ENCODE results near the gene MACROD1.

Gene MACROD1, protein sequence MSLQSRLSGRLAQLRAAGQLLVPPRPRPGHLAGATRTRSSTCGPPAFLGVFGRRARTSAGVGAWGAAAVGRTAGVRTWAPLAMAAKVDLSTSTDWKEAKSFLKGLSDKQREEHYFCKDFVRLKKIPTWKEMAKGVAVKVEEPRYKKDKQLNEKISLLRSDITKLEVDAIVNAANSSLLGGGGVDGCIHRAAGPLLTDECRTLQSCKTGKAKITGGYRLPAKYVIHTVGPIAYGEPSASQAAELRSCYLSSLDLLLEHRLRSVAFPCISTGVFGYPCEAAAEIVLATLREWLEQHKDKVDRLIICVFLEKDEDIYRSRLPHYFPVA

DNA sequence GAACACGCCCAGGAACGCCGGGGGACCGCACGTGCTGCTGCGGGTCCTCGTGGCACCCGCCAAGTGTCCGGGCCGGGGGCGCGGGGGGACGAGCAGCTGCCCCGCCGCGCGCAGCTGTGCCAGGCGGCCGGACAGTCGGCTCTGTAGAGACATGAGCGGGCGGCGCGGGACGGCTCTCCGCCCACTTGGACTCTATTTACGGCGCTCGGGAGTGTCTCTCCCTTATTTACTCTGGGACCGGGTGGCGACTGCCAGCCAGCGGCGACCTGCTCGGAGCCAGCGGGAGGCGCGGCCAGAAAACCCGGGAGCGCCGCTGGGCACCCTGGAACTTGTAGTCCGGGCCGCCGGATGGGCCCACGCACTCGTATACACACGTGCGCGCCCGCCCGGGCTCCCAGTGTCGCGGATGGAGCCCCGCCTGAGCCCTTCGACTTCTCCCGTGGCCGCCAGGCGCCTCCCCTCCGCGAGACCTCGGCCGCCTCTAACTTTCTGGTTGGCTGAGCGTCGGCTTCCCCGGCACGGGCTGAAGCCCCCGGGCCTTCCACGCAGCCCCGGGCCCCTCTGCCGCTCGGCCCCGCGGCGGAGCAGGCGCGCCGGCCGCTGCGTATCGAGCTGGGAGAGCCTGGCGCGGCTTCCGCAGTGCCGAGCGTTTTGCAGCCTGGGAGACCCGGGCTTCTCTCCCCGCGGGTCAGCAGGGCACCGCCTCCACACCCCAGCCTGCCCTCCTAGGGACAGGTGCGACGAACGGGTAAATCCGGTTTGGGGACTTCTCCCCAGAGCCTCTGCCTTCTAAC lies at the start of gene MACROD1:
Gene MACROD1, minus strand, starts transcription at position 272 of the 794 bp plus-strand sequence. Its CDS starts 119 bp downstream, at position 153.
- DNase-seq, result peak; percentile 65

DNA sequence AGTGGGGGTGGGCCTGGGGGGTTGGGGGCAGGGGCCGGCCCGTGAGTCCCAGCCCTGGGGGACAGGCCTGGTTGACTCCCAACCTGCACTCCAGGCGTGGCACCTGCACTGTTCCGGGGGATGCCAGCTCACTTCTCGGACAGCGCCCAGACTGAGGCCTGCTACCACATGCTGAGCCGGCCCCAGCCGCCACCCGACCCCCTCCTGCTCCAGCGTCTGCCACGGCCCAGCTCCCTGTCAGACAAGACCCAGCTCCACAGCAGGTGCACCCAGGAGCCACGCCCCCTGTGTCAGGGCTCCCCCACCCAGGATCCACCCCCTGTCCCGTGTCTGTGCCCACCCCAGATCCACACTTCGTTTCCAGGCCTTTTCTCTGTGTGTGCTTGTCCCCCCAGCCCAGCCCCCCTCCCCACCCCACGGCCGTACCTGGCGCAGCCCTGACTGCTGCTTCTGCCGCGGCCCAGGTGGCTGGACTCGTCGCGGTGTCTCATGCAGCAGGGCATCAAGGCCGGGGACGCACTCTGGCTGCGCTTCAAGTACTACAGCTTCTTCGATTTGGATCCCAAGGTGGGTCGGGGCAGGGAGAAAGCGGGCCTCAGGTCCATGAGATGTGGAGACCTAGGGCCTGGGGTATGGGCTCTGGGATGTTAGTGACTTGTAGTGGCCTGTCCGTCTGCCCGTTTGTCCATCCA lies 45.4 kb upstream of the MACROD1 start:
- no peak for DNase-seq

DNA sequence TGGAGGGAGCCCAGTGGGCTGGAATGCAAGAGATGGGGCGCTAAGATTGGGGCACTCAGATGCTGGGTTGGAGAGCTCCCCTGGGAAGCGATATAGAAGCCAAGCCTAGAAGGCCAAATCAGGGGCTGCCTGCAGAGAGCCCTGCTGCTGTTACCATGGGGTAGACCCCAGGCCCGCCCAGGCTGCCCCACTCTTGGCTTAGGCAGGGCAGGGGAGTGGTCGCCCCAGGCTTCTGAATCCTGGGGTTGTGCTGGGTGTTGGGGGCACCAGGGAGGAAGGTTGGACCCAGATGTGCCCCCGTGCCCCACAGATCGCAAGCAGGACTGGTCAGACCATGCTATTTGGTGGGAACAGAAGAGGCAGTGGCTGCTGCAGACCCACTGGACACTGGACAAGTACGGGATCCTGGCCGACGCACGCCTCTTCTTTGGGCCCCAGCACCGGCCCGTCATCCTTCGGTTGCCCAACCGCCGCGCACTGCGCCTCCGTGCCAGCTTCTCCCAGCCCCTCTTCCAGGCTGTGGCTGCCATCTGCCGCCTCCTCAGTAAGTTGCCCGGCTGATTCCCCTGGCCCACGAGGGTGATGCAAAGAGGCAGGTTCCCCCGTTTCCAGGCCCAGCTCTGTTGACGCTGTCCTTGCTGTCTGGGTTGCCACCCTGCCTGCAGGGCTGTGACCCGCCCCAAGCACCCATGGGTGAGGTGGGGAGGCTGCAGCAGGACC lies 44.5 kb upstream of the MACROD1 start:
- DNase-seq, result no peak

DNA sequence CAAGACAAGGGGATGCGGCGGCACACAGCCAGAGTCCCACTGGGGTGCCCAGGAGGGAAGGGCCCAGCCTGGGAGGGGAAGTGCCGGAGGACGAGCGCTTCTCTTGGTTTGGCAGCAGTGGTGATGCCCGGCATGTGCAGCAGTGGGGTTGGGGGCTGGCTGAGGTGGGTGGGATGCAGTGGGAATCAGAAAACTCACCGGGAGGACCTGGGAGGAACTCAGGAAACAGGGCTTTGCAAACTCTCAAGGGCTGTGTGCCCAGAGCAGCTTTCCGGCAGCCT lies 43.6 kb upstream of the MACROD1 start:
- DNase-seq, result no peak

DNA sequence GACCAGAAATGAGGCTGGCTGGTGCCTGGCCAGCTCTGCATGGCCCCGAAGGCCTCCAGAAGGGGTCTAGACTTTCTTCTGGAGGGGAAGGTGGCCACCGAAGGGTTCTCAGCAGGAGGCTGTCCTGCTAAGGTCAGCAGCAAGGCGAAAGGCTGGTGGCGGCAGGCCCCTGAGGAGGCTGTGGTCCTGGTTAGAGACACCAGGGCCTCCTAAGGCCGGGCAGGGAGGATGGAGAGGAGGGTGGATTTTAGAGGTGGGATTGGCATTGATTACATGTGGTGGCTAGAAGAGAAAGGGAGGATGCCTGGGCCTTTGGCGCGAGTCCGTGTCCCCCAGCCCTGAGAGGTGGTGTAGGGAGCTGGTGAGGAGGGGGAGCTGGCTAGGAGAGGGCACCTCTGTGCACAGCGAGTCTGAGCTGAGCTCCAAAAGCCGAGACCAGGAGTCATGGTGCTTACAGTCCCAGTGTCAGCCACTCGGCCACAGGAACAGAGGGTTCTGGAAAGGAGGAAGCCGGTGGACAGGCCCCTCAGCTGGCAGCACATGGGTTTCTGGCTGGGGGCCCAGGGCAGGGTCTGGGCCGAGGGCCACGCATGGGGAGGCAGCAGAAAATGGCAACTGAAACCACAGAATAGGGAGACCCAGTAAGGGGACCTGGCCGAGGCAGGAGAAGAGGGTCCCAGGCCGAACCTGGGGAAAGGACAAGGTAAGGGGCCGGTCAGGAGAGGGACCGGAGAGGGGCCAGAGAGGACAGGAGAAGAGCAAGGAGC lies 43.1 kb upstream of the MACROD1 start:
- no peak for DNase-seq

DNA sequence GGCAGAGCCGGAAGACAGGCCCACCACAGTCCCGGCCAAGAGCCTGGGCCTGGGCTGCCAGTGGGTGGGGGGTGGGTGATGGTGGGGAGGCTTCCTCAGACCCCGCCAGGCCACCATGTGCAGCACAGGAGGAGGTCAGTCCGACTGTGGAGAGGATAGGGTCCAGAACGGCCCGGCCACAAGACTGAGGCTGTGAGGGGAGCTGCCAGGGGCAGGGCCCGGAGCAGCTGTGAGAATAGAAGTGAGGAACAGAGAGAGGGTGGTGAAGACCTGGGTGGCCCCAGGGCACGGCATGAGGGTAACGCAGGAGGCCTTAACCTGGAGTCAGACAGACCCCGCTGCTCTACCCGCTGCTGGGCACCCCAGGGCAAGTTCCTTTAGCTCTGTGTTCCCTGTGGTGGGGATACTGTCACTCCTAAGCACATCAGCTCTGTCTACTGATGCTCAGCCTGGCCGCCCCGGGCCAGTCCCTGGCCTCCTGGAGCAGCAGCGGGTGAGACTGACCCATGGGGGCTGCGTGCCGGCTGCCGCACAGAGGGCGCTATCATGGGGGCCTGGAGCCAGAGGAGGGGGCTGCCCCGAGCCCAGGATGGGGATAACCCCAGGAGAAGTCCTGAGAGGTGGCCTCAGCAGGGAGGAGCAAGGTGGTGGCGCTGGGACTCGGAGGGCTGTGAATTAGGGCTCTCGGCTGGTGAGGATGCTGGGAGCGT lies 42.3 kb upstream of the MACROD1 start:
- no peak for DNase-seq

DNA sequence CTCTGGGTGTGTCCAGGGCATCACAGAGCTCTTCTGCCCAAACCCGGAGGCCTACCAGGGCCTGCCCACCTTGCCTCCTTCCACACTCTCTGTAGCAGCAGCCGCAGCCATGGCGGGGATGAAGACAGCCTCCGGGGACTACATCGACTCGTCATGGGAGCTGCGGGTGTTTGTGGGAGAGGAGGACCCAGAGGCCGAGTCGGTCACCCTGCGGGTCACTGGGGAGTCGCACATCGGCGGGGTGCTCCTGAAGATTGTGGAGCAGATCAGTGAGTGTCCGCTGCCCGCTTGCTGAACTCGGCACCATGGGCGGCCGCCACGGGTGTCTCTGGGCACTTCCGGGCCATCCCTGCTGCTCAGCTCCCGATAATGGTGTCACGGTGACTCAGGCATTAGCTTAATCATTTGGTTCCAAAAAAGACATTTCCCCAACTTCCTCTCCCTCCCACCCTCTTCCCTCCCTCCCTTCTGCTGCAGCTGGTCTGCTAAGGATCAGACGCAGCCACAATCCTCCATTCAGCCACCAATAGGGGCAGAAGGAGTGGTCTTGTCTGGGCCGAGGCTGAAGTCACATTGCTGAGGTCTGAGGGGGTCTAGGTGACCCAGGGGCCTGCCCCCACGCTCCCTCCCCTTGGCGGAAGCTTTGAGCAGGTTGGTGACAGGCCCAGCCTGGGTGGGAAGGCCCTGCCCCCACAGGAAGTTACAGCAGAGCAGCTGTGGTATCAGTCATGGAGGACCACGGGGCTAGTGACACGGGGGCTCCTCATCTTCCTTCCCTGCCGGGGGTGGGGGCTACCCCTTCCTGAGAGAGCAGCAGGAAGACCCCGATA lies 41.6 kb upstream of the MACROD1 start:
- no peak for DNase-seq

DNA sequence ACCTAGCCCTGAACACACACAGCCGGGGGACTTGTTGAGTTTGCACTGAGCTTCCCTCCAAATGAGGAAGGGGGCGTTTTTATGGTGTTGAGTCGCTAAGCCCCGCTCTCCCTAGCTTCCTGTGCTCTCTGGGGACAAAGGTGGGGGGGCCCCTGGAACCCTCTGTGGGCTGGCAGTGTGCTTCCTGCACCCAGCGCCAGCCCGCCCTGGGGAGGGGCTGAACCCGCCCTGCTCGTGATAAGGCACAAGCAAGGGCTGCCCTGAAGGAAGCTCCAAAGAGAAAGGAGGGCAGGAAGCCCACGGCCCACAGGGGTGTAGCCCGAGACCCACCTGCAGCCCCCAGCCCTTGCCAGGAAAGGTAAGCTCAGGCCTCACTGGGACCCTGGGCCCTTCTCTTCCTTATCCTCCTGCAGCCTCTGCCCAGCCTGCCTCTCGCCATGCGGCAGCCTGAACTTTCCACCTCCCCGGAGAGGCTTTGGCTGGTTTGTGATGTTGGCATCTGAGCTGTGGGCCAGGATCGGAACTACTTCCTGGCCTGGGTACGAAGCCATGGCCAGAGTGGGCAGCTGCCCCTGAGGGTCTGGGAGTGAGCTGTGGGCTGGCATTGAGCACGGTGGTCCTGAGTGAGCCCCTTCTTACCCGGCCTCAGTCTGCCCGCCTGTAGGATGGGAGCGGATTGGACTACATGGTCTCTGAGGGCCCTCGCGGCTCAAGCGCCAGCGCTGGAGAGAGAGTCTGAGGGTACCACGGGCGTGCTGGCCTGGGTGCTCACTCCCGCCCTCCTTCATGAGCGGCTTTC lies 40.7 kb upstream of the MACROD1 start, which contains the start of gene FERMT3:
Gene FERMT3, plus strand, starts transcription at position 265 of the 799 bp plus-strand sequence. CDS start 644 bp downstream, outside the sequence.
- no peak for DNase-seq

DNA sequence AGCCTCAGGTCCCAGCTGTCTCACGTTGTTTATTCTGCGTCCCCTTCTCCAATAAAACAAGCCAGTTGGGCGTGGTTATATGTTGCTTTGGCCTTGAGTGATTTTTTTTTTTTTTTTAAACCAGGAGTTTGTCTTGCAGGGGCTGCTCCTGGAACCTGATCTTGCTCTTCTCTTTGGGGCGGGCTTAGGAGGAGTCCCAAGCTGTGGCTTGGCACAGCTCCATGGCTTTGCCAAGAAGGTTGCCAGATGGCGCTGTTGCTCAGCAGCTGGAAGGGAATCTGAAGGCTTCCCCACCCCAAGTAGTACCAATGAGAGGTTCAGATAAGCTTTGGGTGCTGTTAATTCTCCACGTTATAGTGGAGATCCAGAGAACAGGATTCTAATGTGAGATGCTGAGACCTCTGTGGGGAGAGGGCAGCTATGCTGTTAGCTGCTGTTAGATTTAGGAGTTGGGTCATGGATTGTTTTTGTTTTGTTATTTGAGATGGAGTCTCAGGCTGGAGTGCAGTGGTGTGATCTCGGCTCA lies 38.6 kb upstream of the MACROD1 start:
- peak; percentile 78 for DNase-seq

DNA sequence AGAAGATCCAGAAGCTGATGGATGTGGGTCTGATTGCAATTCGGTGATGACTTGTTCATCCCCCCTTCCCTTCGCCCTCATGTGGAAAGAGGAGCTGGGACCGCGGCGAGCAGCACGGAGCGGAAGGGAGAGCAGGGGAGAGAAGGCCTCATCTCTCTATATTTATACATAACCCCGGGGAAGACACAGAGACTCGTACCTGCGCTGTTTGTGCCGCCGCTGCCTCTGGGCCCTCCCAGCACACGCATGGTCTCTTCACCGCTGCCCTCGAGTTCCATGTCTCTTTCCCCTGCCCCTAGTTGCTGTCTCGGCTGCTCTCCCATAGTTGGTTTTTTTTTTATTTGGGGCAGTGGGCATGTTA lies 38.1 kb upstream of the MACROD1 start:
- DNase-seq, result no peak

DNA sequence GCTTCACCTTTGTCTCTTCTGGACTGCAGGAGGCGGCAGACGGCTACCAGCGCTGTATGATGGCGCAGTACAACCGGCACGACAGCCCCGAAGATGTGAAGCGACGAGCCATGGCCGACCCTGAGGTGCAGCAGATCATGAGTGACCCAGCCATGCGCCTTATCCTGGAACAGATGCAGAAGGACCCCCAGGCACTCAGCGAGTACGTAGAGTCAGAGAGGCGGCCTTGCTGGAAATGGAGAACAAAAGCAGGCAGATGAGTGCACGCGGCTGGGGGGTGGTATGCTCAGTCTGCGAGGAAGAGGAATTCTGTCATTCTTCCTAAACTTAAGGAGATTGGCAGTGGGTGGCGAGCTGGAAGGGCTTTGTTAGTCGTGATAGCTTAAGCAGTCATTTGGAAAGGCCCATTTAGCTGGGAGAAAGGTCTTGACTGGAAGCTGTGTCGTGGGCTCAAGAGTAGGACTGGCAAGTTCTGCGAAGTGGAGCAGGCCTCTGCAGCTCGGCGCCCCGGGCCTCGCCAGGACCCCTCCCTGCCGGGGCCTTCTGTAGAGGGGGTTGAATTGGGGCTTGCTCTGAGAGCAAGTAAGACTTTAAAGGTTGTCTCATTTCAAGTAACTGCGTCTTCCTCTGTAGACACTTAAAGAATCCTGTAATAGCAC lies 37.6 kb upstream of the MACROD1 start:
- DNase-seq, result no peak

DNA sequence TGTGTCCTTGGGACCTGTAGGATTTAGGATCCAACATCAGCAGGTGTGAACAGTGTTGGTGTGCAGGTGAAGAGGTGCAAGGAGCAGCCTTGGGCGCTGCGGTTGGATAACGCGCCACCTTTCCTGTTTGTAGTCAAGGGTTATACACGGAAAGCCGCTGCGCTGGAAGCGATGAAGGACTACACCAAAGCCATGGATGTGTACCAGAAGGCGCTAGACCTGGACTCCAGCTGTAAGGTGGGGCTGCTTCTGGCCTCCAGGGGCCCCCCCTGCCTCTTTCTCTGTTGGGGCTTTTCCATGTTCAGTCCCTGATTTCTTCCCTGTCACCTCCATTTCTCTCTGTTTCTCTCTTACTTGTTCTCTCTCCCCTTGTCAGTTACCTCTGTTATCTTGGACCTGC lies 37.1 kb upstream of the MACROD1 start:
- no peak for DNase-seq

DNA sequence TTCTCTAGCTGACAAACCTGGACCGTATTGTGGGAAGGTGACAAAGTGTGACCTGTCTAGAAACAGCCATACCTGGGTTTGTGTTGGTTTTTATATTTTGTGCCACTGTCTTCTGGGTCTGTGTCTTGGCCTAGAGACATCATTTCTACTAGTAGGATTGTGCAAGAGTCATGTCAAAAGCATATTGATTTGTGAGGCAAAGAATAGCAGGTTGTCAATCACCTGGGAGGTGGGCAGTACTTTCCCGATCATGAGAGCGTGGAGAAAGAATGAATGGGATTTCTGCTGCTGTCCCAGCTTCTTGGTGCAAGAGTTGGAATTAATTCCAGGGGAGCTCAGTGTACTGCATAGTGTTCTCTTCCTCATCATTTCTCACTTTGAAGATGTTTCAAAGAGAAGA lies 35.6 kb upstream of the MACROD1 start:
- DNase-seq, result no peak

DNA sequence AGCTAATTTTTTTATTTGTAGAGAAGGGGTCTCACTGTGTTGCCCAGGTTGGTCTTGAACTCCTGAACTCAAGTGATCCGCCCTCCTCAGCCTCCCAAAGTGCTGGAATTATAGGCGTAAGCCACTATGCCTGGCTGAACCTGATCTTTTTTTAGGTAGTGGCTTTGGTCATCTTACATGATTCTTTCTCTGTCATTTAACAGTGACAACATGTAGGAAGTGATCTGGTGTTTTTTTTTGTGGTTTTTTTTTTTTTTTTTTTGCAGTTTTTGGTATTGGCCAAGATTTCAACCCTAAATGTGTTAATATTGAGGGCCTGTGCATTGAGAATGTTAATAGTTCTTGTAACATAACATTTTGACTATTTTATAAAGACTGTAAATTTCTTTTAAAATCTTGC lies 32.6 kb upstream of the MACROD1 start:
- DNase-seq, result no peak

DNA sequence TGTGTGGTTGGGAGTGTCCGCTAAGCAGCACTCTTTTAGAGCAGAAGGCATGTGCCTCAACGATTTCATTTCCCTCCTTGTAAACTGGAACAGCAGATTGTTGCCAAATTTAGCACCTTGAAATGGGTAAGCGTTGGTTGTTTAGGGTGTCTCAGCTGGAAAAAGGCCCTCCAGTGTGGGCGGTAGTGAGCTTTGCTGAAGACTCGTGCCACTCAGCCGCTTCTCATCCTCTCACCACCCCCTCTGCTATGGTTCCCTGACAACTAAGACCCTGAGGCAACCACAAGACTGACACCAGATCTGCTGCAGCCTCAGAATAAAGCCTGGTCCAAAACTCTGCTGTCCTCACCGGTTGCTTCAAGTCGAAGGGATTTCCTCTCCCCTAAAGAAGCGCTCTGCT lies 30.7 kb upstream of the MACROD1 start:
- DNase-seq, result no peak

DNA sequence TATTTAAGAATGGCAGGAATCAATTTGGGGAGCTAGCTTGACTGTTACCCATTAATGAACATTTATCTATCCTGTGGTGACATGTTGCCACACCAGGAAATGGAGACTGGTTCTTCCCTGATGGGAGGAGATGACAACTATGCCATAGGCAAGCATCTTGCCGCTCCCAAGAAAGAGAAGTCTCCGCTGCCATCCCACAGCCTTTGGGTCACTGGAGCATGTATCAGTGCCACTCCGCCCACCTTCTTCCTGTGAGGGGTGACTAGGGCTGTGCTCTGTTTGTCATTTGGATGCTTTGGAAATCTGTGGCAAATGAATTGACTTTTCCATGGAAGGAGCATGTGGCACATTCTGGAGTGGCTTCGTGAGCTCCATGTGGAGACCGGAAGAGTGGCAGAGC lies 26.5 kb upstream of the MACROD1 start:
- no peak for DNase-seq

DNA sequence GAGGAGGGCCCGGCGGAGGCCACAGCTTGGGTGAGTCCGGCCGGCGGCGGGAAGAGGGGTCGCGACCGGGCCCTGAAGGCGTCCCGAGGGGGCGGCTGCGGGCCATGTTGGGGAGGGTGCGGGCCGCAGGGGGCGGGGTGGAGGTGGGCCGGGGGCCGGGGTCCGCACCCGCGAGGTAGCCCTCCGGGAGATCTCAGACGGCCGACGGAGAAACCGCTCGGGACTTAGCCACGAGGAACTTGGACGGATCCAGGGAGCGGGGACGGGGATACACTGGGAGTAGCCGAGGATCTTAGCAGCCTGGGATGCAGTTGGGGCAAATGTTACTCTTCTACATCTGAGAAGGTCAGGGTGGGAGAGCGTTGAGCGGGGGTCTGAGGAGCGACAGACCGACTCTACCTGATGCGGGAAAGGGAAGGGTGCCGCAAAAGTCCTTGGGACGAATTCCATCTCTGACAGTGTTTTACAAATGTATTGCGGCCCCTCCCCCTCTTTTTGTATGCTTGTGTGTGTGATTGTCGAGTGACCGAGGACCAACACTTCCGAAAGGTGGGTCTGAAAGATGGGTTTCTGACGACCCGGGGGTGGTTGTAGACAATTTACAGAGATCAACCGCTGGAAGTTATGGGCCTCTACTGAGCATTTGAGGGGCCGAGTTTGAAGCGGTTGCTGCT lies 20.7 kb upstream of the MACROD1 start:
- no peak for DNase-seq

DNA sequence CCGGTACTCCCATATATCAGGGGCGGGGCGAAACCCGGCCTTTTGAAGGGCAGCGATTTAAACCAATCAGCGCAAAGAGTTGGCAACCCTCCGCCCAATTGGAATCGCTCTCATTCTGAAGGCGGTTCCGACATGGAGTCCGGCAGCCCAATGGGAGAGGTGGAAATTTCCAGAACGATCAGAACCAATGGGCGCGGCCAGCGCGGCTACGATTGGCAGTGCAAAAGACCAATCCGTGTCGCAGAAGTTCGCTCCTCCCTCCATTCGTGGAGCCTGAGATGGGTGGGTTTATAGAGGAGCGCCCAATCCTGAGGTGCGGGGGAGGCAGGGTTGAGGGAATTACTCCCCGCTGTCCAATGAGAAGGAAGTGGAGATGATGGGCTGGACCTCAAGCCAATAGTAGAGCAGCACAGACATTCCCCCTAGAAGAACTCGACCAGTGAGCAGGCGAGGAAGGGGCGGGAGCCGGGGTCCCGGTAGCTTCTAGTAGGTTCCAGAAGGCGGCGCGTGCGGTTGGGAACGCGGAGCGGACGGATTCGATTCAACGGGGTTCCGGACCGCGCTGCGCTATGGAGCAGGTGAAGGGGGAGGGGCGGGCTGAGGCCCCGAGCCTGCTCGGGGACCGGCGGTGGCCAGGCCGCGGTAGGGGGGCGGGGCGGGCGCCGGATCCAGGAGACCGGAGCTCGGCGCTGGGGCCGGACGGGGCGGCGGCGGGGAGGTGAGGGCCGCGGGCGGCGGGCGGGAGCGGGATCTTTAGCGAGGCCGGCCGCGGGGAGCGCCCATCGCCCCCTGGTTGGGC lies 20.0 kb upstream of the MACROD1 start, which contains the start of gene STIP1:
Gene STIP1, plus strand, starts transcription at position 479 of the 799 bp plus-strand sequence. Its CDS starts 91 bp downstream, at position 570.
- DNase-seq, result peak; percentile 99
